Measurements from ENCODE around the gene ALDH1A3.

The ALDH1A3 gene

DNA sequence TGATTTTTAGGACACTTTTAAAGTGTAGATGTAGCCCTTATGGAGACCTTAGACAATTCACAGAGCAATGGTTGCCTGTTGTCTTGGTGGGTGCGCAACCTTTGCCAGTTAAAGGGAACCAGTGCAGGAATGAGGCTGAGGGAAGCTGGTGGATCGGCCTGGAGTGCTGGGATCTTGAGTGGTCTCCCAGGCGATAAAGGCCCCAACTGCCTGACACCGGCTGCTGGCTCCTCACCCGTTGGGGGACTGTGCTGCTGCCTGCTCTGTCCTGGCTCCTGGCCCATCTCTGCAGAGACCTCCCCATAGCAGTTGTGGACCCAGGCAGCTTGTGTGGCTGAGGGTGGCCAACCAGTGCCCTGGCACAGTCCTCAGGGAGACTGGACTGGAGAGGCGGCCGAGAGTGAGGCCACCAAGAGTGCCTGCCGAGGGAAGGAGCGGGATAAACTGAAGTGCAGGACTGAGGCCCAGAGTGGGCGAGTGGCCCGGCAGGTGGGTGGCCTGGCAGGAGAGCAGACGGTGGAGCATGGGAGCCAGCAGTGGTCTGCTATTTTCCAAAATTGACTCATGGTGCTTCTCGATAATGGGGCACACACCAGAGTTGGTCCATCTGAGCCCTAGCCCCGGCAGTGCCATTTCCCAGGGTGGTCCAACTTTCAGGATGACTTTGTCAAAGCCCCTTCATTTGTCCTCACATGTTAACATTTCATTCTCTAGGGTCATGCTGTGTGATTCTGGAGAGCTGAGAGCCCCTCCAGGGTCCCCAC is 2.1 kb downstream of the ALDH1A3 start:
- DNase-seq (ENCODE audit: low read depth): no peak

DNA sequence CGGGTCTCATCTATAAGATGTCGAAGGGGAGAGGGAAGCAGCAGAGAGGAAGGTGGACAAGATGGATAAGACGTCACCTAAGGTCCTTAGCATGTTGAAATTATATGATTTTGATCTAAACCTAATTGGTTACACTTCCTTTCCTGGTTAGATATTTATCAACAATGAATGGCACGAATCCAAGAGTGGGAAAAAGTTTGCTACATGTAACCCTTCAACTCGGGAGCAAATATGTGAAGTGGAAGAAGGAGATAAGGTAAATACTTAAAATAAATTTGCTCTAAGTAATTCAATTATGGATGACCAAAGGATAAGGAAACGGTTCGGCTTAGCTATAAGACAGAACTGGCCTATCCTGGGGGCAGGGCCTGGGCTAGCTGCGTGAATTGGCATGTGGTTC is 5.5 kb downstream of the ALDH1A3 start:
- no peak for DNase-seq (ENCODE audit: low read depth)

DNA sequence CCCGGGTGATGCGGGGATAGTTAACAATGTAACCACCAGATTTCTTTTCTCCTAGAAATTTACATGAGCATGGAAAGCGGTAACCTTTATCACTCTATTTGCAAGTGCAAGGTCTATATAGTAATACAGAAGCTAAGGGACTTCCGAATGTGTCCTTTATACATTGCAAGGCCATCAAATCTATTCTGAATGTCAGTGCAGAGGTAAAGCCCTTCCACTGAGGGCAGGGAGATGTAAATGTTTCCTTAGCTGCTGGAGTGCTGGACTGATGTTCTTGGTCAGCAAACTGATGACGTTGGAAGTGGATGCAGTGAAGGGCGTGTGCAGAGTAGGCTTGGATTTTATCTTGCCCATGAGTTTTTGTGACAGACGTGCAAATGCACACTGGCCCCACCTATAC is 6.2 kb downstream of the ALDH1A3 start:
- DNase-seq (ENCODE audit: low read depth): no peak

DNA sequence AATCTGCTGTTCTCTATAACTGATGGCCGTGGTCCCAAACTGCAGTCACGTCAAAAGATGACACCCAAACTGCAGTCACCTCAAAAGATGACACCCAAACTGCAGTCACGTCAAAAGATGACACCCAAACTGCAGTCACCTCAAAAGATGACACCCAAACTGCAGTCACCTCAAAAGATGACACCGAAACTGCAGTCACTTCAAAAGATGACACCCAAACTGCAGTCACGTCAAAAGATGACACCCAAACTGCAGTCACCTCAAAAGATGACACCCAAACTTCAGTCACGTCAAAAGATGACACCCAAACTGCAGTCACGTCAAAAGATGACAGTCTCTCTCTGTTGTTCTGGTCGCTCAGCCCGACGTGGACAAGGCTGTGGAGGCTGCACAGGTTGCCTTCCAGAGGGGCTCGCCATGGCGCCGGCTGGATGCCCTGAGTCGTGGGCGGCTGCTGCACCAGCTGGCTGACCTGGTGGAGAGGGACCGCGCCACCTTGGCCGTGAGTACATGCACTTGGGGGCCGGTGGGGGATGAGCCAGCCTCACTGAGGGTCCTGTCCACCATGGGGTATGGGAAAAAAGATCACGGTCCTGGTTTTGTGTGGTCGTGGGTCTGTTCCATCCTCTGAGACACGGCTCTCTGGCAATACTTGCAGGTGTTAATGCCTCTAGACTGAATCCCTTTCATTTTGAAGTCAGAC is 7.7 kb downstream of the ALDH1A3 start:
- no peak for DNase-seq (ENCODE audit: low read depth)

DNA sequence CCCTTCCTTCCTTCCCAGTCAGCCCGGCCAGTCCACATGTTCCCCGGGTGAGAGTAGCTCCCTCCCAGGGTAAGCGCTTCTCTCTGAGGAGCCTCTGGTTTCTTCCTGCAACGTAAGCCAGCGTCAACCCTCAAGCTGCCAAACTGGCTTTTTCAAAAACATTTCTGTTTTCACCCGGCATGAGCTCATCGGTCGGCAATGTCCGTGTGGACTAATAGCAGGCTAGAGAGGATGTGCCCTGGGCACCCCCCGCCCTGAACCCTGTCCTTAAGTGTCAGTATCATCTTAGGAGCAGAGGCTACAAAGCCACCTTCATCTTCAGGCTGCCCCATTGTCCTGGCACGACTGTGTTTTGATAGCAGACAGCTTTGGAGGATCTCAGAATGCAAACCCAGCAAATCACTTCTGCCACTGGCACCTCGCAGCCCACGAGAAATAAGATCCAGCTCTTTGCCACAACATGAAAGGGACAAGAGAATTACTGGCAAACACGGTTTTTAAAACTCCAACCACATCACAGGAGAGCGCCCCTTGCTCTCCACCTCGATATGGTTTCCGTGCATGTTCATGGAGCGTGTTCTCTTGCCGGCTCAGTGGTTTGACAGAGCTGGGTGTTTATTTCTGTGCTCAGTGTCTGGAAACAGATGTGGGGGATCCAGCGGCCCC is 9.9 kb downstream of the ALDH1A3 start:
- no peak for DNase-seq (ENCODE audit: low read depth)

DNA sequence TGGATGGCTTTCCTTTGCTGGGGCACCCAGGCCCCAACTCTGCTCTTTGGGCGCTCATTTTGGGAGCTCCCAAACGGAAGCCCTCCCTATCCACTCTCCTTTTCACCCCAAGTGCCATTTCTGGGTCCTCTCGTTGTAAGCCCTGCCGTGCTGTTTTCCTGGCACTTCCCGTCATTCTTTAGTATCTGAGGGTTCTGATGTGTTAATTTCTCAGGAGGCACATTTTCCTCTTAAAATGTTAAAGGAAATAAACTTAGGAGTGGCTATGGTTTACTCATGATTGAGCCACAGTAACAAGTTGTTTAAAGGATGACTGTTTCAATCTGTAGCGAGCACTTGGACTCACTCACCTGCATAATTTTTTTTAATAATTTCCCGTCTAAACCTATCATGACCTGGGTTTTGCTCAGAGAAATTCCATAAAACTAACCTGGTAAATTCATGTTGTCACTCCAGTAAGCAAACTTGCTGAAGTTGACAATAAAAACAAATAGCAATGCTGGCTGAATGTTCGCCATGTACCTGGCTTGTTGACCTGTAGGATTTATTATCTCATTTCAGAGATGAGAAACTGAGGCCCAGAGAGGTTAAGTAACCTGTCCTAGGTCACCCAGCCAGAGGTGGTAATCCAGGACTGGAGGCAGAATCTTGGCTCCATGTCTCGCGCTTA is 10.6 kb downstream of the ALDH1A3 start:
- DNase-seq (ENCODE audit: low read depth): no peak

DNA sequence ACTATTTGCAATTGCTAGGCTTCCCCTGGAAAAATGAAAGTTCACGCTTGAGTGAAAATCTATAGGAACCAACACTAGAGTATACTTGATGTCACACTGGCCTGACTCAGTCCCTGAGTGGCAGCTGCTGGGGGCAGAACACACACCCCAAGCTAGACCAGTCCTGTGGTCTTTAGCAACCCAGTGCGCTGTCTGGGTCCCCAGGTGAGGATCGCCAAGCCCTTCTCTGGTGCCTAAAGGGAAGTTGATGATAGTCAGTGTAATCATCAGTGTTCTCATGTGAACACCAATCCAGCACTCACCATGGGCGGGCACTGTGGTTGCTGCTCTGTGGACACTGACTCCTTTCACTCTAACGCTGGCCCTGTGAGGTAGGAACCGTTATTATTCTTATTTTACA is 11.2 kb downstream of the ALDH1A3 start:
- DNase-seq (ENCODE audit: low read depth): no peak

DNA sequence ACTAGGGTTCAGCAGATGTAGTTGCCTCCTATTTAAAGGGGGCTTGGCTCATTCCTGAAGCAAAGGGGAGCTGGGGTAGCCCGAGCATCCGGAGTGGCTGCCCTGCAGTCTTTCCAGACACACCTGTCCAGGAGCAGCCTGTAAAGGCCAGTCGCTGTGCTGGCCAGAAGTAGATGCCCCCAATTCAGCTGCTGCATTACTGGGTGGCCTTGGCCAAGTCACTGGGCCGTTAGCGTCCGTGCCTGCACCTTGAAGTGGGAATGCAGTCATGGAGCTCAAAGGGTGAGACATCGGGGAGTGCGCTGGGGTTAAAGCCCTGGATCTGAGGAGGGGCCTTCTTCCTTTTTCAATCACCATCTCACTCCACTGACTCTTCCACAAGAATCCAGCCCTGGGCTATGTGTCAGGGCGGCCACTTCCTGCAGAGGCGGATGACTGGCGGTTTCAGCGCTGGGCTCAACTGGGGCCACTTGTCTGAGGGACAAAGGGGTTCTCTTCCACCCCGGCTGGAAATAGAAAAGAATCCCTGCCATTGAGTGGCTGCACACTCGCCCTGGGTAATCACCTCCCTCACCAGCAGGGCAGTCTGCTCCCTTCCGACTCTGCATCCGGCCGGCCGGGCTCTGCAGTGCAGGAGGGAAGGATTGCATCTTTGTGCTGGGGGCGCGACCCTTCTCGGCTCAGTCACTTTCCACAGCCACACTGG is 11.8 kb downstream of the ALDH1A3 start:
- DNase-seq (ENCODE audit: low read depth): no peak

DNA sequence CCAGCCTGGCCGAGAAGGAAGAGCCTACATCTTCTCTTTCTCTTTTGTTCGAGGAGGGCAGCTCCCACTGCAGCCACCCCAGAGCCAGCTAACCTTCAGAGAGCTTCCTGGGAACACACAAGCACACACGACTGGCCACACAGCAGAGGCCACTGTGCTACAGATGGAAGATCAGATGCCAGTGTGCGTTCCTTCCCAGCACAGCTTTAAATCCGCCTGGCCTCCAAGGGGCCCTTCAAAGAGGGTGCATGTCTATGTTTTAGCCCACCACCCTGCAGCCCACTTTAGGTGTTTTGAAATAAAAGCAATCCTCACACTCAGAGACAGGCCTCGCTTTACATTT is 12.4 kb downstream of the ALDH1A3 start:
- DNase-seq (ENCODE audit: low read depth): no peak

DNA sequence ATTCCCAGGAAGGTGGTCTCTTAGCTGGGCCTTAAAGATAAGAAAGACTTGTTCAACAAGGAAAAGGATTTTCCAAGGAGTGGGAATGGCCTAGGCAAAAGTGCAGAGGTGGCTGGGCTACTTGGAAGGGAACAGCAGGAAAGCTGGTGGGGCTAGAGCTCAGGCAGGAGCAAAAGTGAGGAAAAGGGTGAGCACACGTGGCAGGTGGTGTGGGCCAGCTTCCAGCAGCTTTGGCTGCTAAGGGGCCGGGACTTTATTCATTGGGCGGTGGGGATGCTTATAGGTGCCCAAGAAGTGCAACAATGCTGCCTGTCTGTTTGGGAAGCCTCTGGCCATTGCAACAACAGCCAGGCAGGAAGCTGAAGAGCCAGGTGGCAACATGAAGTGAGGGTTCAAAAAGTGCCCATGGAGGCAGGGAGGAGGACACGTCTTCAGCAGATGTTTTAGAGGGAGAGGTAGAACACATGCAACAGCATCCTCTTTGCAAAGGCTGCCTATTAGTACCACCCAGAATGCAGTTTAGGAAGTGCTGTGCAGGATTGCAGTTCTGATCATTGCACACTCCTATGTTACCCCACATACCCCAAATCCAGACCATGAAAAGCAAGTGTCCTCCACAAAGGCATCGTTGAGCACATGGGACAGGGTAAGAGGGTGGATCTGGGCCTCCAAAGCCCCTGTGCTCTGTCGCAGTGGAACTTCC is 13.8 kb downstream of the ALDH1A3 start:
- no peak for DNase-seq (ENCODE audit: low read depth)

DNA sequence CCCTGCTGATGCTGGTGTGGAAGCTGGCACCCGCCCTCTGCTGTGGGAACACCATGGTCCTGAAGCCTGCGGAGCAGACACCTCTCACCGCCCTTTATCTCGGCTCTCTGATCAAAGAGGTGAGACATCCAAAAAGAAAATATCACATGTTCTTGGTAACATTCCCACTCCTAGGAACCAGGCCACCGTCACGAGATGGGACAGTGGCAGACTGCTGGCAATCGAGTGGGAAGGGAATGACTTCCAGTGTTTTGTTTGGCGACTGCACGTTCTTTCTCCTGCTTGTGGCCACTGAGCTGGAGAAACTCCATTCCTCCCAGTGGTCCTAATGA is 14.3 kb downstream of the ALDH1A3 start:
- no peak for DNase-seq (ENCODE audit: low read depth)

DNA sequence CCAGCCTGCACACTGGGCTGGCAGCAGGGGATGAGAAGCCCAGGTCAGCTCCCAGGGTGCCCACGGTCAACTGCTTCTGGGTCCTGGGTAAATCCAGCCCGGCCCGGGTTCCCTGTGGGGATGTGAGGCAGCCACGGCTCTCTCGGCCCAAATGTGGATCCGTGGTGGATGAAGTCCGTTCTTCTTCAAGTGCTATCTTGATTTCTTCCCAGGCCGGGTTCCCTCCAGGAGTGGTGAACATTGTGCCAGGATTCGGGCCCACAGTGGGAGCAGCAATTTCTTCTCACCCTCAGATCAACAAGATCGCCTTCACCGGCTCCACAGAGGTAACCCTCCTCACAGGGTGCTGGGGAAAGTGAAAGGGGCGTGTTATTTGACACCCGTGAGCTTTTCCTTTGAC is 16.1 kb downstream of the ALDH1A3 start:
- no peak for DNase-seq (ENCODE audit: low read depth)

DNA sequence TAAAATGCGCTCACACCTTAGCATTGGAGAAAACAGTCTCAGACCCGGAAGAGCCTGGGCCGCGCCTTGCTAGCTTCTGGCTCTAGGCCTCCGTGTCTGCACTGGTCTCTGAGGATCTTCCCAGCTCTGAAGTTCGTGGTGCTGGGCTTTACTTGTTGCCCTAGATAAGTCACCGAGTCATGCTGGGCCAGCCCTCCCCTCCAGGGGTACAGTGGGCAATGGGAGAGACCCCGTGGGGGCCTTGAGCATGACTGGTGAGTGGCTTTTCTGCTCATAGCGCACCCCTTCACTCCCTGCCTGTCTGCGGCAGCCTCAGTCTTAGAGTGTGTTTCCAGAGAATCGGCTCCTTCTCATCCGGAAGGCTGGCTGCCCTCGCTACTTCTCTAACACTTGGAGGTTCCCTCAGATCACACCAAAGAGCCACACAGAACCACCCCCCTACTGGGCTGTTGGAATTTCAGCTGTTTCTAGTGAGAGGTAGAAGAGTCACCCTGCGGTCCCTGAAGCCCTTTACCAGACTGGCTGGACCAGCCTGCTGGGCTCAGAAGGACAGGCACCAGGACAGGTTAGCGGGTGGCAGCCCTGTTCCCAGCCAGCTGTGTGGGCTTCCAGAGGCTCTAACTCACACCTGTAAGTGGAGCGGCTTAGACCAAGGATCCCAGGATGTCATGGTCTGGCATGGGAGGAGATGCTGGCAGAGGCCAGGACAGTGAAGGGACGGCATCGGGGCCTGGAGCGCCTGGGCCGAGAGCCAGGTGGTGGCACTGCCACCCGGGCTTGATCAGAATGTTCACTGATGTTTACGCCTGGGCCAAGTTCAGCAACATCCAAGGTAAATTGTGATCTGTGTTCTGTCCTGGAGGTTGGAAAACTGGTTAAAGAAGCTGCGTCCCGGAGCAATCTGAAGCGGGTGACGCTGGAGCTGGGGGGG is 17.9 kb downstream of the ALDH1A3 start:
- DNase-seq (ENCODE audit: low read depth): no peak

DNA sequence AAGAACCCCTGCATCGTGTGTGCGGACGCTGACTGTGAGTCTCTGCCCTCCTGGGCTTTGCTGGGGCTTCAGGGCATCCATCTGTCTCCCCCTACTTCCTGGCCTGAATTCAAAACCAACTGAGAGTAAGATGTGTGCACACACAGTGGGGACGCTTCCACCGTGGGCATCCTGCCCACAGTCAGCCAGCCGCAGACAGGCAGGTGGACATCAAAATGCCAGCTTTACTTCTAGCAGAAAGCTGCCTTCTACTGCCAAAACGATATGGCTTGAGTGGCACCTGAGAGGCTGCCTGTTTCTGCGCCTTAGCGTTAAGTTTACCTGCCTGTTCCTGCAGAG is 18.5 kb downstream of the ALDH1A3 start:
- no peak for DNase-seq (ENCODE audit: low read depth)

DNA sequence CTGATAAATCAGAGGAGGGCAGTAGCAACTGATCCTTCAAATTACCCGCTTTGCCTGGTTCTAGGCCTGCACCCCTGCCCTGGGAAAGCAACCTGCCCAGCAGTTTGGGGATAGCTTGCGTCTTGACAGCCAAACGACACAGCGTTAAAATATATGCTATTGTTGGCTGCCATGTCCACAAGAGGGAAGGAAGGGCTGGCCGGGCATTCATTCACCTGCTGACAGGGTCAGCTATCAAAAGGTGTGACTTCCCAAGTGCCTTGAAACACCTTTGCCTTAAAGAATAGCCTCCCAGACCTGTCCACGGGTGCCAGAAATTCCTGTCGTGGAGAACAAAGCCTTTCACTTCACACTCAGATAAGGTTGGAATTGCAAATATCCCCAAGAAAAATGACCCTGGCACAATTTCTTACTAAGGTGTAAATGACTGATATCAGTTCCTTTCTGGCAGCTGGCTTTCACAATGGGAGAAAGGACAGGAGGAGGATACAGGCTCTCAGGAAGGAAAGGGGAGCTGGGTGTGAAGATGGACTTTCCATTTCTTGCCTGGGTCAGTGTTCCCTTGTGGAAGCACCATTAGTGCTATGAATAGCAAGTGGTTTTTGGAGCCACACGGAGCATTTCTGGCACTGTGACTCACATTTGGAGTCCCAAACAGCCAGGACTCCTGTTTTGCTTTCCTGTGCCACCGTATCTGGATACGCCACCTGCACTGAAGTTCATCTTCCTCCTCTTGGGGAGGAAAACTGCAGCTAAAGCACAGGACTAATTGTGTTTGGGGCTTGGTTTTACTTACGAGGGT is 19.2 kb downstream of the ALDH1A3 start:
- no peak for DNase-seq (ENCODE audit: low read depth)

DNA sequence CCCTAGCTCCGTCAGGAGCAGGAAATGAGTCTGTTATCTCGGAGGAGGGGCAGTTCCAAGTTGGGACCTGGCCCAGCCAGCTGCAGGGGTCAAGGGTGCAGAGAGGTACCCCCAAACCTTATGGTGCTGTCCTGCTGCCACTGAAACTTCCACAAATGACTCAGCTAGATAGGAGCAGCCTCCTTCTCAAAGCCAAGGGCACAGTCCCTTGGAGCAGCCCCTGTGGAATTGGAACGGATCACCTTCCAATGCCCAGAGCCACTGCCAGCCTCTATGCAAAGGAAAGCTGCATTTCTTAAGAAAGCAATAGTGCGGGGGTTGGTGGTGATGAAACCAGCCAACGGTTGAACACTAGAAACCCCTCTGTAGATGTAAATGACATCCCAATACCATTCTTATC is 20.0 kb downstream of the ALDH1A3 start:
- DNase-seq (ENCODE audit: low read depth): no peak

DNA sequence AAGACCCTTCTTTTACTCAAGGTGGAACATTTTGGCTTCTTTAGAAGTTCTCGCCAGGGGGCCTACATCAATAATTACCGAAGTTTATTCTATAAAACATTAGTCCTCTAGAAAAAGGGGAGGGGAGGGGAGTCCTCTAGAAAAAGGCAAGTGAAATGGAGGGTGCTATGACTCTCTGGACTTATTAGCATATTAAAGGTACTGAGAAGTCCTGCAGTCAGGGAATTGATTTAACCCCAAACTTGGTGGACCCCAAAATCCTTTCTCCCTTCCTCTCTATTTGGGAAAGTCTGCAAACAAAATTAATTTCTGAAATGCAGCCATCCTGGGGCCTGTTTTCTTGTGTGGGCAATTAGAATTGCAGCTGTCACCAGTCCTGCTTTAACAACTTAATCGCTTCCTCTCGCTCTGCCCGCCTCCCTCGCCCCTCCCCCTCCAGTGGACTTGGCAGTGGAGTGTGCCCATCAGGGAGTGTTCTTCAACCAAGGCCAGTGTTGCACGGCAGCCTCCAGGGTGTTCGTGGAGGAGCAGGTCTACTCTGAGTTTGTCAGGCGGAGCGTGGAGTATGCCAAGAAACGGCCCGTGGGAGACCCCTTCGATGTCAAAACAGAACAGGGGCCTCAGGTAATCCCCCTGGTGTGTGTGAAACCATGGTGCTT is 20.6 kb downstream of the ALDH1A3 start:
- DNase-seq (ENCODE audit: low read depth): no peak

DNA sequence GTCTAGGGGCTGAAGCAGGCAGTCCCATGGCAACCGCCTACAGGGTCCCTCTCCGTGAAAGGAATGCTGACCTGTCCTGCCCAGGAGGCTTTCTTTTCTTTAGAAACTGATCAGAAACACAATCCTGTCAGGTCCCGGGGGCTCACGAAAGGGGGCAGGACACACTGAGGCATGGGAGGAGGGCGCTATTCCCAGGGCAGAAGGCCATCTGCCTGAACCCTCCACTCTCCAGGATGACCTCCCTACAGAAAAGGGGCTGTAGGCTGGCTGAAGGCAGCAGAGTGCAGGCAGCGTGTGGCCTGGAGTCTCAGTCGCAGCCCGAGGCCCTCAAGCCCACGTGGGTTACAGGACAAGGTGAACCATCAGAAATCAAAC is 21.2 kb downstream of the ALDH1A3 start:
- DNase-seq (ENCODE audit: low read depth): no peak

DNA sequence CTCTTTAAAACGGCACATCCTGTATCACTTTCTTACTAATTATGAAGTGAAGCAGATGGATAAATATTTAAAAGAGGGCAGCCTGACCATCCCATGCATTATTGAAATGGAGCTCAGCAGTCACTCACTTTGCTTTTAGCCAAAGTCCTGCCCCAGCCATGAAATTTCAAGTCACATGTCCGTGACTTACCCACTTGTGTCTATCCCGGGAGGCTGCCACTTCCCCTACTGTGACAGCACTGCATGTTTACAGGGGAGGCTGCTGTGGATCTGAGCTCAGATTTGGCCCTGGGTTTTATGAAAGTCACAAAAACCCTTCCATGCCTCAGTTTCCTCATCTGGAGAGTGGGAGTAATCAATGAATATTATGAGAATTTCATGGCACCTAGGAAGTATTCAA is 21.7 kb downstream of the ALDH1A3 start:
- no peak for DNase-seq (ENCODE audit: low read depth)
